ENCODE measurements around the gene ADH1B.
"Not testable (repeated sequence)": the region's sequence is repeated elsewhere in the genome, so short reads cannot be mapped to it uniquely, and the experiment has no call there.

ADH1B gene

DNA sequence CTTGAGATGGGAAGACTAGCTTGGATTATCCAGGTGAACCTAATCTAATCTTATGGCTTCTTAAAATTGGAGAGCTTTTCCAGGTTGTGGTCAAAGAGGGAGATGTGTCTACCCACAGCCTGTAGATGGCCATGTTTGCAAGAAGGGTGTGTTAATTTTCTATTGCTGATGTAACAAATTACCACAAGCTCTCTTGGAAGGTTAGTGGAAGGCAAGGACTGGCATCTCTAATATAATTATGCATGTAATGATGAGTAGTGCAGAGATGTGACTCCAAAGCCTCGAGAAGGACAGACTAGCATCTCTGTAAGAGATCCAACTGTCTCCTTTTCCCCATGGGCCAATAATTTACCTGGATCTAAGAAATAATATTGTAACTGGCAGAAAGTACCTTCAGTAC, 3.2 kb upstream of the ADH1B start:
- no peak for DNase-seq (ENCODE audit: low read depth in 2 of 2)

DNA sequence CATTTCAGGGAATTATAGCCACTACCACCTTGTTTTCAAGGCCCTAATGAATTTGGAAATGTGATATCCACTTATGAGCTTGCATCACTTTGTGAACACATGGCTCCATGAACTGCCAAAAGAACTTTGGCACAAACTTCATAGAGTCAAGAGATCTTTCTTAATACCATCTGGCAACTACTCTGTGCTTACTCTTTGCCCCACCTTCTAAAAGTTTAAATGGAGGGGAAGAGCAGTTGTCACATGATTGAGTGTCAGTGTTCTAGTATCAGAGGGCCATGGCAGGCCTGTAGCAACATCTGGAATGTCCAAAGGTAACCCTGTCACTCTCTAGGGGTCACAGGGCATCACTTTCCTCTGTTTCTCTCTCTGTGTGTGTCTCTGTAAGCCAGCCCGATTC, 2.6 kb upstream of the ADH1B start:
- peak in 1 of 2 experiments; percentile 12 for DNase-seq (ENCODE audit: low read depth in 2 of 2)

DNA sequence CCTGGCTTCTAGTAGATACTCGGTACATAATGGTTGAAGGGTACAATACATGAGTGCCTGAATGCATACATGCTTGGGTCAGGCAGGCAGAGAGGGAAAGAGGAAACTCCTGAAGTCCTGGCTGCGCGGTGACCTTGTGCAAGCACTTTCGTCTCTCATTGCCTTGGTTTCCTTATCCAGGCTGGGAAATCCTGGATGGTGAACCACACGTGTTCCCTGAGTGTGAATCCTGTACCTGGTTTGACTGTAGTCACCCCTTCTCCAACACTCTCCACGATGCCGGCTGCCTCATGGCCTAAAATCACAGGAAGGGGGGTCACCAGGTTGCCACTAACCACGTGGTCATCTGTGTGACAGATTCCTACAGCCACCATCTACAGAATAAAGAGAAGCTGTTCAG, 3.4 kb downstream of the ADH1B start:
- DNase-seq (ENCODE audit: low read depth in 2 of 2): not testable (repeated sequence)

DNA sequence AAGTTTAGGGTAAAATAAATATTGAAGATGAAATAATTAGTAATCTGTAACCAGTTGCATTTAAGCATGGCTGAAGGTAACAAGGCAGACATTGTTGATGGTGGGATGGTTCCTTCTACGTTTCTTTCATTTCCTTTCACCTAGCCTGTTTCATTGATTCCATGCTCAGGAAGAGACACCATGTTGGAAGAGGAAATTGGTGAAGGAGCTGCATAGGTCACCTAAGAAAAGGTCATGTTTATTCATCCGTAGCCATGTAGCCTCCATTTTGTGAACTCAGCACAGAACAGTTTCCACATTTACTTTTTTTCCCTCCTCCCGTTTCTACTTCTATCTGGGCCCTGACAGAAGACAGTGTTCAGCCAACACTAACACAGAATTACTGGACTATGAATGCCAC, 3.8 kb downstream of the ADH1B start:
- DNase-seq (ENCODE audit: low read depth in 2 of 2): no peak

DNA sequence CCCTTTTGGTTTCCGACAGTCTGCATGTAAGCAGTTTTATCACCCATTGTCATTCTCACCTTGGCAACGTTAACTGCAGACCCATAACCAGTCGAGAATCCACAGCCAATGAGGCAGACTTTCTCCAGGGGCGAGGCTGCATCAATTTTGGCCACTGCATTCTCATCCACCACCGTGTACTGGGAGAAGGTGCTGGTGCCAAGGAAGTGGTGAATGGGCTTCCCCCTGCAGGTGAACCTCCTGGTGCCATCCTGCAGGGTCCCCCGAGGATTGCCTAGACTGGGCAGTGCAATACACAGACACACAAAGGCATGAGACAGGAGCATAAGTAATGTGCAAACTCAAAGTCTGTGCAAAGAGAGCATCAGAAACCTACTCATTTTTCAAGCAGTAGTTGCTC, 5.4 kb downstream of the ADH1B start:
- DNase-seq (ENCODE audit: low read depth in 2 of 2): no peak

DNA sequence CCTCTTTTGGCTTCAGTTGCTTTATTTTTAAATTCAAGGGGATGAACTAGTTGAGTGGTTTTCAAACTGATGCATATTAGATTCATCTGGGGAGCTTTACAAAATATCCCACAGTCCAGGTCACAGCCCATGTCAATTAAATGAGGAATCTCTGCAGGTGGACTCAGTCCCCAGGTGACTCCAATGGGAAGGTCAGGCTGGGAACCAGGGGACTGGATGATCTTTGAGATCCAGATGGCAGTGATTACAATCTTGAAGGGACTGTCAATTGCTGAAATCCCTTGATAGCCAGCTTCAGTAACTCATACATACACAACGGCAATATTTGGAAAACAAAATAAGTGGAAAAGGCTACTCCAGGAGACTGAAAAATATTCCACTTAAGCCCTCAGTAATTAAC, 7.0 kb downstream of the ADH1B start:
- no peak for DNase-seq (ENCODE audit: low read depth in 2 of 2)

DNA sequence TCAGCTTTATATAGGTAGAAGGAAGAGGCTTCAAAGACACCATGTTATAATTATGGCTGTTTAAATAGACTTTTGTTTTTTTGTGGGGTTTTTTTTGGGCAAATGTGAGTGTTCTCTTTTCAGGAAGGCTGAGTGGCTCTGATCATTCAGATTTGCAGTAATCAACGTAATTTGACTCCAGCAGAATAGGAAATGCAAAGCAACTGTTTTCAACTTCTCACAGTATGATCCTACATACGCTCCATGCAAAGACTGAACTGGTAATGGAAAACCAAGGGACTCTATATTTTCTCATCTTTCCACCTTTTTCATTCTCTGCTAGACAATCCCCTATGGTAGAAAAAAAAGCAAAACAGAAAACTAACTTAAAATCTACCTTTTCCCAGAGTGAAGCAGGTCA, 10.8 kb downstream of the ADH1B start:
- DNase-seq (ENCODE audit: low read depth in 2 of 2): no peak

DNA sequence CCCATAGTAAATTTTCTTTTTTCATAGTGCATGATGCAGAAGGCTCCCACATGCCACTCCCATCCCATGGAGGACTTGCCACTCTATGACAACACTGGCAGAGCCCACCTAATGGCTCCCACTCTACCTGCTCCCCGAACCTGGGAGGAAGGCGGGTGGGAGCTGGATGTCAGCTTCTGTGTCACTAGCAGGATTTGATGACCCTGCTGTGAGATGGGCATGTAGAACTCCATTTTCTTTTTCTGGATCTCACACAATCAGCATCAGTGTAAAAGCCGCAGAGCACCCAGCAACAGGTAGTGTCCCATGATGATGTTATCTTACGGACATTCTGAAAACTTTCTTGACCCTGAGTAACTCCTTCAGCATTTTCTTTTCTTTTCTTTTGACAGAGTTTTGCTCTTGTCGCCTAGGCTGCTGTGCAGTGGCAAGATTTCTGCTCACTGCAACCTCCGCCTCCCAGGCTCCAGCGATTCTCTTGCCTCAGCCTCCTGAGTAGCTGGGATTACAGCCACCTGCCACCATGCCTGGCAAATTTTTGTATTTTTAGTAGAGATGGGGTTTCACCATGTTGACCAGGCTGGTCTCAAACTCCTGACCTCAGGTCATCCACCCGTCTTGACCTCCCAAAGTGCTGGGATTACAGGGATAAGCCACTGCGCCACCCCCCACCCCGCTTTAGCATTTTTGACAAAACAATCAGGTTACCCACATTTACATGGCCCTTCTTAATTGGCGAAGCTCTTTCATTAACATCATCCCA, 15.4 kb downstream of the ADH1B start:
- no peak for DNase-seq (ENCODE audit: low read depth in 2 of 2)

DNA sequence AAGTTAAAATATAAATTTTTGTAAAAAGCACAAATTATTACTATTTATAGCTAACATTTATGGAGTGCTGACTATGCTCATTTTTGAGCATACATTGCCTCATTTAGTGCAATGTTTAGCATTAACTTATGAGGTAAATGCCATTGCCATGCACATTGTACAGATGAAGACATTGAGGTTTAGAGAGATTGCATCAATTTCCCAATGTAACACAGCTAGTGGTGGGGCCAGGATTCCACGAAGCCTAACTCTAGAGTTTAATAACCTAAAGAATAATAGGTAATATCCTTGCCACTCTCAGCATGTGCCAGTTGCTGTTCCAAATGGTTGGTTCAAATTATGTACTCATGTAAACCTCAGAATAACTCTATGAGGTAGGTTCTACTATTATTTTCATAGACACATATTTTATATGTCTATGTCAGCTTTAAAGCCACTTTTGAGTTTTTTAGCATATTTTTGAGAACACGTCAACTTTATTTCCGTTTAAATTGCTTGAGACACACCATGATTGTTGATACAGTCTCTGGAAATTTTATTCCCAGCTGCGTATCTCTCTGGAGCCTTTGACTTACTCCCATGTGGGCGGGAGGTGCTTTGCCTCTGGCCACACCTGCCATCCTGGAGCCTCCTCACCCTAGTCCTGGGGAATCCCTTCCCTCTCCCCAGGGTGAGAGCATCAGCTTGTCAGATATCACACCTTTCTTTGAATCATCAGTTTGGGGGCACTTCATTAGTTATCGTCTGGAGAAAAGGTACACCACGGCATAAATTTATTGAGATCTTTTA, 19.6 kb downstream of the ADH1B start:
- DNase-seq (ENCODE audit: low read depth in 2 of 2): peak in 1 of 2 experiments; percentile 2

DNA sequence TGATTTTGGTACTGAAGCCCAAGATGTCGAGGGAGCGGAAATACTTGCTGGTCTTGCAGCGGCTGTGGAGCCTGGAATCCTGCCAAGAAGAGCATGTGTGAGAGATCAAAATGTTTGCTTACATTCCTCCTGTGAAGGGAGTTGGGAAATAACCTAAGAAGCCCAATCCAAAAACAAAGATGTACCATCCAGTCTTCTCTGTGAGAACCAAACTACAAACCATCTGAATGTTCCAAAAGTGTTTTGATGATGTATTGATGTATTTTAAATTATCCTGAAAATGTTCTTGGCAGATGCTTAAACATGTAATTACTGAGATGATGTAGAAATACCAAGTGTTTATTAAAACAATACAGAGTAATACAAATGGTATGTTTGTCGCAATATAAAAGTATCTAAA, 20.3 kb downstream of the ADH1B start:
- DNase-seq (ENCODE audit: low read depth in 2 of 2): peak; percentile 88 to 90

DNA sequence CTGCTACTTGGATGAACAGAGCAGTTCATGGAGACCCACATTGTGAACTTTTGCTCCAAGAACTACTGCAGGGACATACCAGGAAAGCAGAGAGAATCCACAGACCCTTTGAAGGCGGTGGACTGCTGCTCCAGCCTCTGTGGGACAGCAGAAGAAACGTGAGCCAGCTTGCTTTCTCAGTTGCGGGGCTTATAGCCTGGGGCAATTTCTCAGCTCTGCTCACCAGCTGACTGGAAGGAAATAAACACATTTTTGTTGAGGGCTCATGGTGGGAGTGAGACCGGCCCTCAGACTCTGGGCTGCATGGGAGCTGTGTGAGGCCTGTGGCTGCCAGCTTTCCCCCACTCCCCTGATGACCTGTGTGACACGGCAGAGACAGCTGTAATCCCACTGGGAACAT, 27.8 kb downstream of the ADH1B start:
- DNase-seq (ENCODE audit: low read depth in 2 of 2): no peak

DNA sequence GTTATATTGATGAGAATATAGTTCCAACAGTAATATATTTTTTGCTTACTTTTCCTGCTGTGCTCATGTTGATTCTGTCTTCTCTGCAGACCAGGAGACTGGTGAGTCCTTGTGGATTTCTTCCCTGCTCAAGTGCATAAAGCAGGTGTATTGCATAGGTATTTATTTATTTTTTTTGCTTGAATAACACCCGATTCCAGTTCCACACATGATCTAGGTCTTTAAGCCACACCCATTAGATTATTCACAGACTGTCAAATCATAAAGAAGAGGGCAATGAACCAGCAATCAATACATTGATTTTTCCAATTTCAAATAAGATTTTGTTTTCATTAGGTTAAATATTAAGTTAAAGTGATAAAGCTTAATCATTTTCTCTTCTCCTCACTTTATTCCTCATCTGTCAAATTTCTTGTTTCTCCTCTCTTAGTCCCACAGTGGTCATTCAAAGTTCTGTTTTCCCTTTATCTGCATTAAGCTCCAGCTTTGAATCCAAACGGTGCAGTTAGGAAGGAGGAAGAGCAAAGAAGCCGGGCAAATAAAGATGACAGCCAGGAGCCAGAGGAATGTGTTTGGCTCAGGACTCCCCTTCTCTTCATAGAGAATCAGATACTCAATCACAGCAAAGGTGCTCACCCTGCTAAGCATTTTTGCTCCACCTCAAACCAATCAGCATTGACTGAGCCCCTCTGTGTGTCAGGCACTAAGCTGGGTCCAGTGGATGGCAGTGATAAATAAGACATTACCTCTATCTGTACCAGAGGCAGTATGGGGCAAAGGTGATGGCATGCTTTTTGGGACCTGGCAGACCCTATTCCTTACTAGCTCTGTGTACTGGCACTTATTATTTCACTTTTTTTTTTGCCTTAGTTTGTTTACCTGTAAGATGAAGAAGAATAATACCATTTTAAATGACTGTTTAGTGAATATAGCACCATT, 30.1 kb downstream of the ADH1B start, which contains the start of gene ADH1A:
TSS of gene ADH1A (minus strand) at position 138 of the 939 bp plus-strand sequence. CDS start at position 67, 71 bp downstream.
- DNase-seq (ENCODE audit: low read depth in 2 of 2): no peak

DNA sequence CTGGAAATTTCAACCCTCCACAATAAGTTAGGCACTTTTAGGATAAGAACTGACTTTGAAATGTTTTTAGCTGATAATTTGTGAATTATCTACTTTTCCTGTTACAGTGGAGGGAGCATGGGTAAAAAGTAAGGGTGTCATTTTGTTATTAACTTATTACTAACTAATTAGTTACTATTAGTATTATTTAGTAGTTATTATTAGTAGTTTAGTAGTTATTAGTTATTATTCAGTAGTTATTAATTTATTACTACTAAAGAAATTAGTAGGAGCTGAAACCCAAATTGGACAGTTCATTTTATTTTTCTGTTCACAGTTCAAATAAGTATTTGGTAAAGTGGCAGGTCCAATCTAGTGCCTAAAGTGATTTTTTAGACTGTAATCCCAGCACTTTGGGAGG, 35.8 kb downstream of the ADH1B start:
- DNase-seq (ENCODE audit: low read depth in 2 of 2): no peak

DNA sequence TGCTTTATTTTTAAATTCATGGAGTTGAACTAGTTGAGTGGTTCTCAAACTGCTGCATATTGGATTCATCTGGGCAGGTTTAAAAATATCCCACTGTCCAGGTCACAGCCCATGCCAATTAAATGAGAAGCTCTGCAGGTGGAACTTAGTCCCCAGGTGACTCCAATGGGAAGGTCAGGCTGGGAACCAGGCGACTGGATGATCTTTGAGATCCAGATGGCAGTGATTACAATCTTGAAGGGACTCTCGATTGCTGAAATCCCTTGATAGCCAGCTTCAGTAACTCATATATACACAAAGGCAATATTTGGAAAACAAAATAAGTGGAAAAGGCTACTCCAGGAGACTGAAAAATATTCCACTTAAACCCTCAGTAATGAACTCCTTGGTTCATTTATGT, 38.5 kb downstream of the ADH1B start:
- DNase-seq (ENCODE audit: low read depth in 2 of 2): no peak

DNA sequence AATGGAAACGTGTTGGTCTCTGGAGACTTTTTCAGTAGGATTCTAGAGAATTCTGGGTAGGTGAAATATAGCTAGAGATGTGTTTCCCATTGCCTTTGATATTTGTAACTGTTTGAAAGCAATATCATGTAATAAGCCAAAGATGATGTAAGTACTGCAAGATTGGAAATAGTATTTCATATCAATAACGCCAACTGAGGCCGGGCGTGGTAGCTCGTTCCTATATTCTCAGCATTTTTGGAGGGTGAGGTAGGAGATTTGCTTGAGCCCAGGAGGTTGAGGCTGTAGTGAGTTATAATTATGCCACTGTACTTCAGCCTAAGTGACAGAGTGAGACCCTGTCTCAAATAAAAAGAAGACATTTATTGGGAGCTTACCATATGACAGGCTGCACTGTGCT, 39.9 kb downstream of the ADH1B start:
- DNase-seq (ENCODE audit: low read depth in 2 of 2): no peak

DNA sequence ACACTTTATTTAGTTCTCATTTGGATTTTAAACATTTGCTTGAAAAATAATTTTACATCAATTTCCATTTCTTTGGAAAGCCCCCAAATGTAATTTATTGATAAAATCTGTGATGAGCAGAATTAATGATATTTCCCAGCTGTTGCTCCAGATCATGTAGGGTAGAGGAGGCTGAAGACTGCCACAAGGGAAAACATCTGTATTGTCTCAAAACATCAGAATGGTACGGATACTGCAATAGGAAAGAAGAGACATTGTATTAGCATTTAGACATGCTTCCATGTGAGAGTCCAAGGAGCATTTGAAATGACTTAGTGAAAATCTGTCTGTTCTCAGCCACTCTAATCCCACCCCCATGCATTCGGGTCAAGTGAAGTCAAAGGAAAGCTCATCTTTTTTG, 44.8 kb downstream of the ADH1B start:
- no peak for DNase-seq (ENCODE audit: low read depth in 2 of 2)

DNA sequence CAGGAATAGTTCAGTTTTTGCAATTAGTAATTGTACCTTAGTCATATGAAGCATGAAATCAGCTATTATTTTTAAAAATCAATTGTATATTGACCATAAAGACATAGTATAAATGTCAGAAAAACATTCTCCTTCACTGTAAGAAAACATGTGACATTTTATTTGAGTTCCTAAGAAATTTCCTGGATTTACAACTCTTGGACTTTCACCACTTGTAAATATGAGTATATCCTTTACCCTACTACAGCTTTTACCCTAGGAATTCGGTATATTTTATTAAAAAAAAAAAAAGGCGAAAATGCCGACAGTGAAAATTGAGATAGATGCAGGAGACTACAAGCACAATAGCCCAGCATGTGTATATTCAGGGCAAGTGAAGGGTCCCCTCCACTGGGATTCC, 45.3 kb downstream of the ADH1B start:
- no peak for DNase-seq (ENCODE audit: low read depth in 2 of 2)

DNA sequence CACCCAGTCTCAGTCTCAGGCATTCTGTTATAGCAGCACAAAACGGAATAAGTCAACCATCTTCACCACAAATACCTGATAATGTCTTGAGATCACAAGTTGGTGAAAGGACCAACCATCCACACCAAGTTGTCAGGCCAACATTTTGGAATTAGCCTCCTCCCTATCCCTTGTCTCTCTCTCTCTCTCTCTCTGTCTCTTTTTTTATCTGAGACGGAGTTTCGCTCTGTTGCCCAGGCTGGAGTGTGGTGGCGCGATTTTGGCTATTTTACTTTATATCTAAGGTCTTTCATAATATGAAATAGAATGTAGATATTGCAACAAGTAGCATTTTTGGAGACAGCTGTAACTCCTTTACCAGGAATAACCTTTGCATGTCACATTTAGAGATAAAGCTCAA, 46.2 kb downstream of the ADH1B start:
- DNase-seq (ENCODE audit: low read depth in 2 of 2): no peak

DNA sequence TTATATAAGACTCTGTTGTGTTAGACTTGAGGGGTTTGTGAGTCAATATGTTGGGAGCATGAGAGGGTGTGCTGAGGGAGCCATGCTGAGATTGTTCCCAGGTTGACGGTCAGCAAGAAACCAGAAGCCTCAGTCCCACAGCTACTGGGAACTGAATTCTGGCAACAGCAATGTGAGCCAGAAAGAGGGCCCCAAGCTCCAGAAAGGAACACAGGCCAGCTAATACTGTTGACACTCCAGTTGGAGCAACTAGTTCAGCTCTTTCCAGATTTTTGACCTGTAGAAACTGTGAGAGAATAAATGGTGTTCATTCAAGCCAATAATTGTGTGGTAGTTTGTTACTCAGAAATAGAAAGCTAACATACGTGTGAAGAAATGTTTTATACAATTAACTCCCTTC, 47.5 kb downstream of the ADH1B start:
- no peak for DNase-seq (ENCODE audit: low read depth in 2 of 2)

DNA sequence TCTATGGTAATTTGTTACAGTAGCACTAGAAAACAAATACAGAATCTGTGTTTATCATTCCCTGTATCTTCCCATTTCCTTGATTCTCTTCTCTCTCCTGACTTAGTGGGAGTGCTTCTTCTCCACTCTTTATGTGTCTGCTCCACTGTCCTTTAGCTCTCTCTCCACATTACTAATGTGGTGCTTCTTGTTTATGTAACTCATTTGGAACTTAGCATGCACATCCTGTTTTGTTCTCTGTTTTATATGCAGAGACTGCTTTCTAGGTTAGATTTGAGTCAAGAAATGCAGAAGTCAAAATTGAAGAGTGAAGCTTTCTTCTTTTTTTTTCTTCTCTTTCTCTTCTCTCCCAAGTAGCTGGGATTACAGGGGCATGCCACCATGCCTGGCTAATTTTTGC, 56.3 kb downstream of the ADH1B start:
- no peak for DNase-seq (ENCODE audit: low read depth in 2 of 2)

Data from fibroblast of skin of left biceps (primary cell).